SHP77 treated with DMSO at 0.1 percent for 48 hours (cell line): Measurements from ENCODE around the gene TRPM2.
"Not testable (repeated sequence)": the region's sequence is repeated elsewhere in the genome, so short reads cannot be mapped to it uniquely, and the experiment has no call there.

ENCODE experiments used
- DNase-seq: peaks from one replicate; lab custom pipeline; 2025; lab: John Stamatoyannopoulos, UW

The TRPM2 gene

GRCh38 chr21:44354775-44355771, 1.7 kb downstream of the TRPM2 start:
- no peak for DNase-seq

DNA sequence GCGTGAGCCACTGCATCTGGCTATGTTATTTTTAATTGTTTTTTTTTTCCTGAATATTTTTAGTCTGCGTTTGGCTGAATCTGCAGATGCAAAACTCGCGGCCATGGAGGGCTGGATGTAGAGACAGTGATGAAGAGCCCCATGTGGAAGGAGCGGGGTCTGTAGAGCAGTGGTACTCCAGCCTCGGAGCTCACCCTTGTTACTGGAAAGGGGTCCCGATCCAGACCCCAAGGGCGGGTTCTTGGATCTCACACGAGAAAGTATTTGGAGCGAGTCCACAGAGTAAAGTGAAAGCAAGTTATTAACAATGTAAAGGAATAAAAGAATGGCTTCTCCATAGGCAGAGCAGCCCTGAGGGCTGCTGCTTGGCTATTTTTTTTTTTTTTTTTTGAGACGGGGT, 2.7 kb downstream of the TRPM2 start:
- DNase-seq = no peak

DNA sequence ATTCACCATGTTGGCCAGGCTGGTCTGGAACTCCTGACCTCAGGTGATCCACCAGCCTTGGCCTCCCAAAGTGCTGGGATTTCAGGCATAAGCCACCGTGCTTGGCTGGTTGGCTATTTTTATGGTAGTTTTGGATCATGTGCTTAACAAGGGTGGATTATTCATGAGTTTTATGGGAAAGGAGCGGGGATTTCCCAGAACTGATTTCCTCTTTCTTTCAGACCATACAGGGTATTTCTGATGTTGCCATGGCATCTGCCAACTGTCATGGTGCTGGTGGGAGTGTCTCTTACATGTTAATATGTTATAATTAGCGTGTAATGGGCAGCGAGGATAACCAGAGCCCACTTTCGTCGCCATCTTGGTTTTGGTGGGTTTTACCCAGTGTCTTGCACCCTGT, 3.2 kb downstream of the TRPM2 start:
- no peak for DNase-seq

- DNase-seq = no peak
These were observed 3.8 kb downstream of the TRPM2 start for GRCh38 chr21:44357064-44357837.

DNA sequence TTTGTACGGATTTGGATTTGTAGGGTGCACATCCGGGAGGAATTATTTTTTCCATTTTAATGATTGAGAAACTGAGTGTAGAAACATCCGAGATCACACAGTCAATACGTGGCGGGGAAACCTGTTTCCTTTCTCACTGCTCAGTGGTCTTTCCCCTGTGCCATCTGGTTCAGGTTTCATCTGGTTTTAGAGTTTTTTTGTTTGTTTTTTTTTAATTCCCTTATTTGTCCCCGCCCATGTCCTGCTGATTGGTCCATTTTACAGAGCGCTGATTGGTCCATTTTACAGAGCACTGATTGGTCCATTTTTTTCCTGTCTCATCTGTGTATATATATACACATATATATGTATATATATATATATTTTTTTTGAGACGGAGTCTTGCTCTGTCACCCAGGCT, 6.0 kb downstream of the TRPM2 start:
- DNase-seq = no peak

GRCh38 chr21:44360159-44360558, 6.7 kb downstream of the TRPM2 start:
- no peak for DNase-seq

- DNase-seq = not testable (repeated sequence)
These were observed 8.5 kb downstream of the TRPM2 start for GRCh38 chr21:44361903-44362302.

DNA sequence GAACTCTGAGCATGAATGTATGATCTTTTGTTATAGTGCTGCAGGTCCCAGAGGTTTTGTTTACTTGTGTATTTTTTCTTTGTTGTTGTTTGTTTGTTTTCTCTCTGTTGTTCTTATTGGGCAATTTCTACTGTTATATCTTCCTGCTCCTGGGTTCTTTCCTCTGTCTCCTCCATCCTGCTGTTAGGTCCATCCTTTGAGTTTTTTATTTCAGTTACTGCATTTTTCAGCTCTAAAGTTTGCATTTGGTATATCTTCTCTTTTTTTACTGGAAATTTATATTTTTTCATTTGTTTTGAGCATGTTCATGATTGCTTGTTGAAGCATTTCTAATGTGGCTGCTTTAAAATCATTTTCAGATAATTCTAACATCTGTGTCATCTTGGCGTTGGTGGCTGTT, 9.9 kb downstream of the TRPM2 start:
- no peak for DNase-seq

DNA sequence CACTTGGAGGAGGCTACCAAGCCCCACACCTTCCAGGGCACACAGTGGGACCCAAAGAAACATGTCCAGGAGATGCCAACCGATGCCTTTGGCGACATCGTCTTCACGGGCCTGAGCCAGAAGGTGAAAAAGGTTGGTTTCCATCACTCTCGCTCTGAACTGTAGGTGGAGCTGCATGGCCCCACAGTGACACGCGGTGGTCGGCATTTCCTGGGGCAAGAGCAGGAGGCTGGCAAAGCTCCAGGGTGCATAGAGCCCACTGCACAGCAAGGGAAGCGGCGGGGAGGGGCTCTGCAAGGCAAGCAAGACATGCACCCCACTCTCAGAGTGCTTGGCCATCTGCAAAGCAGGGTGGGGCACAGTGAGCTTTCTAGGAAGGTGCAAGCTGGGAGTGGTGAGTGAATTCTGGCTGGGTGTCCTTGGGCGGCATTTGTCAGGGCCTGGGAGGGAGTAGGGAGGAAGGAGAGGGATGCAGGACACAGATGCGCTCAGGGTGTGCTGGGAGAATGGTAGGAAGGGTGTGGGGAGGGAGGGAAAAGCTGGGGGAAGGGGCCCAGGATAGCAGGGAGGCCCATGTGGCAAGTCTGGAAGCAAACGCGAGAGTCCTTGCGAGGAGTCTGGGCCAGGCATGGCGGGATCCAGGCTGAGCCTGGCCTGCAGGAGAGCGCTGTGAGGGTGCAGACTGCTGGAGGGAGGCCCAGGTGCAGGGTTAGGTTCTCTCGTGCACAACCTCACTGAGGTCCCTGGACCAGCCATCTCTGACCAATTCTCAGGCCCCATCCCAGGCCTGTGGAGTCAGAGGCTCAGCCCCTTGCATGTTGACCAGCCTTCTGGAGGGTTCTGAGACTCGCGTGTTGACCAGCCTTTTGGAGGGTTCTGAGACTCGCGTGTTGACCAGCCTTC, 11.0 kb downstream of the TRPM2 start:
- DNase-seq = no peak

DNA sequence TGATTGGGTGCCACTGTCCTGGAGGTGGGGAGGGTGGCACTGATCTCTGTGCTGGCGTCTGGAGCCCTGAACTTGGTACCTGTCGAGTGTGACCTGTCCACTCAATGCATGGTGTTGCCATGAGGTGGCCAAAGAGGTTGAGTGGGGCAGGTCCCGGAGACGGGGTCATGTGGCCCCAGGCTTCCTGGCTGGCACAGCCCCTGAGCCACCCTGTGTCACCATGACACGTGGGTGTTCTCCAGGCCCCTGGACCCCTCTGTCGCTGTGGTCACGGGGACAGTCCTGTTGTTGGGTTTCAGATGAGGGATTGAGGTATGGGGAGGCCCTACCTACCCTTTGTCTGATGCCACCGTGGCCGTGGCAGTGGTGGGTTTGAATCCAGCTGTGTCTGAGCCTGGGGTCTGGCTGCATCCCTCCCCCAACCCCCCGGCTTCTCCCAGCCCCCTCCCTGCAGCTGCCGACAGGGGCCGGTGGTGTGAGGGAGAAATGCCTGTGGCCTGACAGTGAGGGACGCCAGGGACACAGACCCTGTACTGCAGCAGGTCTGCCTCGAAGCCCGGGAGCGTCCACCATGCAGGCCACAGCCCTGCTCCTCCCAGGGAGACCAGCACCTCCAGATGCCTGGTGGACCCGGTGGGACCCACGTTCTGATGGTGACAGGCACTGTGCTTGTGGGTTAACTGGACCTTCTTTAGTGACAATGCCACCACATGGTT, 12.0 kb downstream of the TRPM2 start:
- DNase-seq = no peak

DNA sequence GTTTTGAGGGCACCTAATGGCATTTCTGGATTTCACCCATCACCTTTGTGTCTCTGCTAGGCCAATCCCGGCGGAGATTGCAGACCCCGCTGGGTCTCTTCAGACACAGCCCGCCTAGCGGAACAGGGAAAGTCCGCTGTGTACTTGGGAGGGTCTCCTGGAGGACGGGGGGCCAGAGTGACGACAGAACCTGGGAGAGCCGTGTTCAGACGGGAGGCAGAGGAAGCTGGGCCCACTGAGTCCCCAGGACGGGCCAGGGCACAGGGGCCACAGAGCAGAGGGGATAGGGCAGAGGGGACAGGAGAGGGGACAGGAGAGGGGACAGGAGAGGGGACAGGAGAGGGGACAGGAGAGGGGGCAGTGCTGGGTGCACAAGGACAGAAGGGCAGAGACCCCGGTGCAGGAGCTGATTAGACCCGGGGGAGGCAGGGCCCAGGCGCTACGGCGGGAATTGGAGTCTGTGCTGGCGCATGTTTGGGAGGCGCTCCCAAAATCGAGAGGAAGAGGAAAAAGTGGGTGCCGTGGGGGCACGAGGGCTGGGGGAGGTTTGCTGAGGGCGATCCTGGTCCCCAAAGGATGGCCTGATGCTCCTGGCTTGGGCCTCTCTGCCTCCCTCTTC, 12.7 kb downstream of the TRPM2 start:
- DNase-seq = no peak

GRCh38 chr21:44366586-44367211, 13.3 kb downstream of the TRPM2 start:
- DNase-seq = no peak

GRCh38 chr21:44368711-44369446, 15.5 kb downstream of the TRPM2 start:
- no peak for DNase-seq

GRCh38 chr21:44370027-44370735, 16.8 kb downstream of the TRPM2 start:
- no peak for DNase-seq

DNA sequence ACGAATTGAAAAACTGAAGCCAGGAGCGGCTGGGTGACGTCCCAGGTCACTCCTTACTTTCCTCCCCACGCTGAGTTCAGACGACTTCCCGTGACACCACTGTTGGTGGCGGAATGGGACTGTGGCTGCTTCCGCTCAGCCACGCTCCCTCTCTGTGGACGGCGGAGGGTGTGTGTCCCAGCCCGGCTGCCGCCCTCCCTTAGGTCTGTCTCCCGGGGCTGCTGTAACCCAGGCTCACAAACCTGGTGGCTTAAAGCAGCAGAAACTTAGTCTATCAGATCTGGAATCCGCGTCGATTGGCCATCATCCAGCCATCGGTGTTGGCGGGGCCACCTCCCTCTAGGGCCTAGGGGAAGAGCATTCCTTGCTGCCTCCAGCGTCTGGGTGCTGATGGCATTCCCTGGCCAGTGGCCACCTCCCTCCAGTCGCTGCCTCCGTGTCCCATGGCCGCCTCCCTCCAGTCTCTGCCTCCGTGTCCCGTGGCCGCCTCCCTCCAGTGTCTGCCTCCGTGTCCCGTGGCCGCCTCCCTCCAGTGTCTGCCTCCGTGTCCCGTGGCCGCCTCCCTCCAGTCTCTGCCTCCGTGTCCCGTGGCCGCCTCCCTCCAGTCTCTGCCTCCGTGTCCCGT, 17.5 kb downstream of the TRPM2 start:
- no peak for DNase-seq

- DNase-seq = no peak
These were observed 18.2 kb downstream of the TRPM2 start for GRCh38 chr21:44371596-44371995.

- DNase-seq = no peak
These were observed 19.2 kb downstream of the TRPM2 start for GRCh38 chr21:44372616-44373015.

DNA sequence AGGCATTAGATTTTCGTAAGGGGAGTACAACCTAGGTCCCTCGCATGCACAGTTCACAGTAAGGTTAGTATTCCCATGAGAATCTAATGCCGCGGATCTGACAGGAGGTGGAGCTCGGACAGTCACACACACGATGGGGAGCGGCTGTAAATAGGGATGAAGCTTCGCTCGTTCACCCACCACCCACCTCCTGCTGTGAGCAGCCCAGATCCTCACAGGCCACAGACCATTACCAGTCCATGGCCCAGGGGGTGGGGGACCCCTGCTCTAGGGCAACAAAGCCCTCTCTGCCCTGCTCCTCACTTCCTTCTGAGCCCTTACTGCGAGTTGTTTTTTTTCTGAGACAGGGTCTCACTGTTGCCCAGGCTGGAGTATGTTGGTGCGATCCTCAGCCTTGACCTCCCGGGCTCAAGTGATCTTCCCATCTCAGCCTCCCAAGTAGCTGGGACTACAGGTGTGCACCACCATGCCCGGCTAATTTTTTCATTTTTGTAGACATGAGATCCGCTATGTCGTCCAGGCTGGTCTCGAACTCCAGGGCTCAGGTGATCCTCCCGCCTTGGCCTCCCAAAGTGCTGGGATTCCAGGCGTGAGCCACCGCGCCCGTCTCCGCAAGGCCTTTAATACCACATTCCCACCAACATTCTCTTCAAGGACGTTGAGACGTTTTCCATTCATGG, 21.3 kb downstream of the TRPM2 start:
- no peak for DNase-seq
